ENCODE results near the gene DDX24.

DNA sequence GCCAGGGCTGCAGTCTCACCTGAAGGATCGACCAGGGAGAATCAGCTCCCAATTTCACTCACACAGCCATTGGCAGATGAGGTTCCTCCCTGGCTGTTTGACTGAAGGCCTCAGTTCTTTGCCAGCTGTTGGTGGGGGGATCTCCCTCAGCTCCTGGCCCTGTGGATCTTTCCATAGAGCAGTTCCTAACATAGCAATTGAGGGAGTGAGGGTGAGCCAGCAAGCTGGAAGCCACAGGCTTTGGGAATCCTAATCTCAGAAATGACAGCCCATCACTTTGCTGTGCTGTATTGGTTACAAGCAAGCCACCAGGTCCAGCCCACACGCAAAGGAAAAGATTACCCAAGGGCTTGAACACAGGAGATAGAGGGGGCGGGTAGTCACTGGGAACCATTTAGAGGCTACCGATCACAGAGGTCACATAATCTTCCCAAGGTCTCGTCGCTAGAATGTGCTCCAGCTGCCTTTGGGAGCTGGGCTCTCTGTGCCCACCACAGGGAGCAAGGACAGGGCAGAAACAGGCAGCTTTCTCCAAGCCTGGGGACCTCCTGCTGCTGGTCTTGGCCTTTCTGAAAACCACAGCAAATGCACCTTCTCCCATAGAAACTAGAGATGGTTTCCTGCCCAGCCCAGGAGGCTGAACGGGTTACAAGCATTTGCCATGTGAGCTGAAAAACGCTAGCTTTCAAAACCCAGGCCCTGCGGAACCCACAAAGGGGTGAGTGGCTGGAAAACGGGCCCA lies 59.4 kb downstream of the DDX24 start:
- TF ChIP-seq, protein P1, sequence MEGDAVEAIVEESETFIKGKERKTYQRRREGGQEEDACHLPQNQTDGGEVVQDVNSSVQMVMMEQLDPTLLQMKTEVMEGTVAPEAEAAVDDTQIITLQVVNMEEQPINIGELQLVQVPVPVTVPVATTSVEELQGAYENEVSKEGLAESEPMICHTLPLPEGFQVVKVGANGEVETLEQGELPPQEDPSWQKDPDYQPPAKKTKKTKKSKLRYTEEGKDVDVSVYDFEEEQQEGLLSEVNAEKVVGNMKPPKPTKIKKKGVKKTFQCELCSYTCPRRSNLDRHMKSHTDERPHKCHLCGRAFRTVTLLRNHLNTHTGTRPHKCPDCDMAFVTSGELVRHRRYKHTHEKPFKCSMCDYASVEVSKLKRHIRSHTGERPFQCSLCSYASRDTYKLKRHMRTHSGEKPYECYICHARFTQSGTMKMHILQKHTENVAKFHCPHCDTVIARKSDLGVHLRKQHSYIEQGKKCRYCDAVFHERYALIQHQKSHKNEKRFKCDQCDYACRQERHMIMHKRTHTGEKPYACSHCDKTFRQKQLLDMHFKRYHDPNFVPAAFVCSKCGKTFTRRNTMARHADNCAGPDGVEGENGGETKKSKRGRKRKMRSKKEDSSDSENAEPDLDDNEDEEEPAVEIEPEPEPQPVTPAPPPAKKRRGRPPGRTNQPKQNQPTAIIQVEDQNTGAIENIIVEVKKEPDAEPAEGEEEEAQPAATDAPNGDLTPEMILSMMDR (IDR thresholded peaks at IDR 0.05) = no peak
- TF ChIP-seq EP300 (IDR thresholded peaks at IDR 0.05) (no peak), POLR2A (IDR thresholded peaks at IDR 0.05) (no peak), POLR2AphosphoS5 (IDR thresholded peaks at IDR 0.05) (no peak)

Measured in sigmoid colon (tissue), 4 donors.